HEK293 (cell line): ENCODE results near the gene SSBP3.

Source experiments
- CTCF ChIA-PET: fragments of 350-600 bp; formaldehyde crosslinking; extraction: SDS; loops from one replicate; lab custom pipeline; 2021; ENCODE audit warnings: antibody characterized with exemption; lab: Yijun Ruan, JAX
- POLR2A ChIA-PET: fragments of 300-600 bp; formaldehyde crosslinking; extraction: SDS; loops from one replicate; lab custom pipeline; 2020; ENCODE audit warnings: antibody characterized with exemption, inconsistent platforms; lab: Yijun Ruan, JAX
- H3K27ac ChIP-seq: fragments of 200-500 bp; sonication (Bioruptor generic); 2 replicates; pipeline ENCODE4 v1.5.1; 2014; ENCODE audit warnings: low read depth, low read length, control low read depth, inconsistent platforms; ENCODE audit errors: extremely low read depth
- H3K36me3 ChIP-seq, 2 experiments: fragments of 200-500 bp in 1 of 2; sonication (Bioruptor generic) in 1 of 2; 1 replicate in 1 of 2; 2 replicates in 1 of 2; pipeline ENCODE4 v1.5.1; 2014 to 2017; ENCODE audit warnings: inconsistent platforms in 2 of 2, low read length in 2 of 2; ENCODE audit not compliant: control insufficient read depth in 2 of 2, insufficient read depth in 1 of 2
- H3K4me1 ChIP-seq: fragments of 200-500 bp; sonication (Bioruptor generic); 2 replicates; pipeline ENCODE4 v1.5.1; 2014; ENCODE audit warnings: mild to moderate bottlenecking, low read length, inconsistent platforms; ENCODE audit not compliant: control insufficient read depth, insufficient read depth
- H3K4me3 ChIP-seq: 2 replicates; pipeline ENCODE4 v1.5.1; 2011; ENCODE audit warnings: low read depth, mild to moderate bottlenecking, control low read depth, low read length, moderate library complexity
- H3K9me3 ChIP-seq: fragments of 200-500 bp; sonication (Bioruptor generic); 2 replicates; pipeline ENCODE4 v1.5.1; 2014; ENCODE audit warnings: low read depth, low read length, inconsistent platforms; ENCODE audit not compliant: control insufficient read depth, insufficient read depth
- KLF16 ChIP-seq: fragments of 450-650 bp; formaldehyde crosslinking; IDR thresholded peaks from 2 replicates; pipeline ENCODE4 v1.5.1; 2017; ENCODE audit warnings: missing biosample characterization, missing genetic modification characterization
- OSR2 ChIP-seq: fragments of 450-650 bp; formaldehyde crosslinking; IDR thresholded peaks from 2 replicates; pipeline ENCODE4 v1.5.1; 2016; ENCODE audit warnings: missing biosample characterization, missing genetic modification characterization
- OVOL3 ChIP-seq: fragments of 450-650 bp; formaldehyde crosslinking; IDR thresholded peaks from 2 replicates; pipeline ENCODE4 v1.5.1; 2016; ENCODE audit warnings: missing biosample characterization, missing genetic modification characterization
- TSHZ1 ChIP-seq: fragments of 450-650 bp; formaldehyde crosslinking; IDR thresholded peaks from 2 replicates; pipeline ENCODE4 v1.5.1; 2016; ENCODE audit warnings: missing biosample characterization, missing genetic modification characterization, borderline replicate concordance
- YY2 ChIP-seq: fragments of 450-650 bp; formaldehyde crosslinking; IDR thresholded peaks from 2 replicates; pipeline ENCODE4 v1.5.1; 2016; ENCODE audit warnings: missing biosample characterization, missing genetic modification characterization
- ZNF10 ChIP-seq: fragments of 450-650 bp; formaldehyde crosslinking; IDR thresholded peaks from 2 replicates; pipeline ENCODE4 v1.5.1; 2017; ENCODE audit warnings: missing biosample characterization, missing genetic modification characterization
- ZNF114 ChIP-seq: fragments of 450-650 bp; formaldehyde crosslinking; IDR thresholded peaks from 2 replicates; pipeline ENCODE4 v1.5.0; 2017; ENCODE audit warnings: missing biosample characterization, missing genetic modification characterization
- ZNF140 ChIP-seq: fragments of 450-650 bp; formaldehyde crosslinking; IDR thresholded peaks from 2 replicates; pipeline ENCODE4 v1.5.1; 2016; ENCODE audit warnings: missing biosample characterization, missing genetic modification characterization
- ZNF157 ChIP-seq: fragments of 450-650 bp; formaldehyde crosslinking; IDR thresholded peaks from 2 replicates; pipeline ENCODE4 v1.5.1; 2016; ENCODE audit warnings: missing biosample characterization, missing genetic modification characterization
- ZNF214 ChIP-seq: fragments of 450-650 bp; formaldehyde crosslinking; IDR thresholded peaks from 2 replicates; pipeline ENCODE4 v1.5.1; 2017; ENCODE audit warnings: missing biosample characterization, mild to moderate bottlenecking, missing genetic modification characterization, borderline replicate concordance
- ZNF23 ChIP-seq: fragments of 450-650 bp; formaldehyde crosslinking; IDR thresholded peaks from 2 replicates; pipeline ENCODE4 v1.5.1; 2016; ENCODE audit warnings: missing biosample characterization, missing genetic modification characterization, borderline replicate concordance
- ZNF341 ChIP-seq: fragments of 450-650 bp; formaldehyde crosslinking; IDR thresholded peaks from 2 replicates; pipeline ENCODE4; 2016; ENCODE audit warnings: low read depth, missing biosample characterization, missing genetic modification characterization
- ZNF416 ChIP-seq: fragments of 450-650 bp; formaldehyde crosslinking; IDR thresholded peaks from 2 replicates; pipeline ENCODE4 v1.5.1; 2016; ENCODE audit warnings: missing biosample characterization, missing genetic modification characterization
- ZNF530 ChIP-seq: fragments of 450-650 bp; formaldehyde crosslinking; IDR thresholded peaks from 2 replicates; pipeline ENCODE4 v1.5.1; 2016; ENCODE audit warnings: low read depth, missing biosample characterization, missing genetic modification characterization
- ZNF585B ChIP-seq: fragments of 450-650 bp; formaldehyde crosslinking; IDR thresholded peaks from 2 replicates; pipeline ENCODE4 v1.5.1; 2016; ENCODE audit warnings: missing biosample characterization, missing genetic modification characterization
- ZNF660 ChIP-seq: fragments of 450-650 bp; IDR thresholded peaks from 2 replicates; pipeline ENCODE4 v1.5.1; 2018; ENCODE audit warnings: missing biosample characterization, mild to moderate bottlenecking, missing genetic modification characterization
- TF ChIP-seq, protein P1 (sequence below): fragments of 450-650 bp; formaldehyde crosslinking; IDR thresholded peaks from 2 replicates; pipeline ENCODE4 v1.5.1; 2016; ENCODE audit warnings: missing biosample characterization, missing genetic modification characterization

The SSBP3 gene

GRCh38 chr1:54380290-54380882, 25.8 kb downstream of the SSBP3 start:
- Histone ChIP-seq H3K9me3 (no peaks in the 10 kb centered on the region), H3K4me3 (no peak overlapping the region), H3K4me1 (peaks cover 15% of the 10 kb centered on the region; the same call in 1 of the 2 replicates), H3K36me3 (peaks cover 0 to 10% of the 10 kb centered on the region in 2 experiments; a peak in 2 of 3 replicates), H3K27ac (no peak overlapping the region)
- ChIA-PET CTCF (no interaction called here), POLR2A (no interaction called here)
- no peak for TF ChIP-seq ZNF23 (tag by site-specific recombination)
- TF ChIP-seq OVOL3 (tag by site-specific recombination), result no peak
- no peak for TF ChIP-seq ZNF140 (tag by site-specific recombination)
- no peak for TF ChIP-seq OSR2
- no peak for TF ChIP-seq YY2 (tag by site-specific recombination)
- no peak for TF ChIP-seq ZNF10 (tag by site-specific recombination)
- TF ChIP-seq KLF16, result no peak
- no peak for TF ChIP-seq ZNF530 (tag by site-specific recombination)
- TF ChIP-seq, protein P1, sequence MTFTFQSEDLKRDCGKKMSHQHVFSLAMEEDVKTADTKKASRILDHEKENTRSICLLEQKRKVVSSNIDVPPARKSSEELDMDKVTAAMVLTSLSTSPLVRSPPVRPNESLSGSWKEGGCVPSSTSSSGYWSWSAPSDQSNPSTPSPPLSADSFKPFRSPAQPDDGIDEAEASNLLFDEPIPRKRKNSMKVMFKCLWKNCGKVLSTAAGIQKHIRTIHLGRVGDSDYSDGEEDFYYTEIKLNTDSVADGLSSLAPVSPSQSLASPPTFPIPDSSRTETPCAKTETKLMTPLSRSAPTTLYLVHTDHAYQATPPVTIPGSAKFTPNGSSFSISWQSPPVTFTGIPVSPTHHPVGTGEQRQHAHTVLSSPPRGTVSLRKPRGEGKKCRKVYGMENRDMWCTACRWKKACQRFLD (tag by site-specific recombination), result no peak
- TF ChIP-seq ZNF585B, result no peak
- no peak for TF ChIP-seq TSHZ1 (tag by site-specific recombination)
- TF ChIP-seq ZNF114 (tag by site-specific recombination), result no peak
- TF ChIP-seq ZNF214 (tag by site-specific recombination), result no peak

DNA sequence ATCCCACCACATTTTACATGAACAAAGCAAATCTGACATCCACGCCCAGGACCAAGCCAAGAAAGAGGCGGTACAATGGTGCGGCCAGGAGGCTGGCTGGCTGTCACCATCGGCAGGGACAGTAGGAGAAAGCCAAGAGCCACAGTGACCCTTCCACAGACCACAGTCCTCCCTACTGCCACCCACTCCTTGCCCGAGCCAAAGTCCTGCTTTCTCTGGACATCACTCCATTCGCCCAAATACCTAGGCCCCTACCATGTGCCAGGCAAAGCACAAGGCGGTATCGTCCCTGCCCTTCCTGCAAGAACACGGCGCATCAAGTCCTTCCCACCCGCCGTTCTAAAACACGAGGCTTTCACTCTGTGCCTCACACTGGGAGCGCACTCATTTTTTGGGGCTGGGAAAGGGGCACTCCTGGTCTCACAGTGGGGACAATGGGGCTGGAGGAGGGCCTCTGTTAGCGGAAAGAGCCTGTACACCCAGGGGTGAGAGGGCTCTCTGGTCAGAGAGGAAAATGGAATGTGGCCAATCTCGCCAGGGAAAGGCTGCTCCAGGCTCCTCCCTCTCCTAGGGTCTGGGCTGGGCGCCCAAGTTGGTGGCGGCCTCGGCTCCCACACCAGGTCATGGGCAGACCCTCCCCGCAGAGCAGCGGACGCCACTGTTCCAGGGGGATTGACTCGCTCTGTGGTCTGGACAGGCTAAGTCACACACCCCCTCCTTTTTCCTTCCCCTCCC, 26.5 kb downstream of the SSBP3 start:
- CTCF ChIA-PET, result no interaction called here
- peaks cover 0 to 10% of the 10 kb centered on the region in 2 experiments; a peak in 2 of 3 replicates for H3K36me3 ChIP-seq
- no peak for TF ChIP-seq ZNF416
- no peak for TF ChIP-seq ZNF660 (tag by site-specific recombination)
- no peak for TF ChIP-seq ZNF157
- TF ChIP-seq ZNF341 (tag by site-specific recombination), result peak; percentile 49; the same call in 1 of the 2 replicates
- TF ChIP-seq, all 188 proteins: peak for 1
- Histone ChIP-seq H3K9me3 (no peaks in the 10 kb centered on the region), H3K27ac (no peak overlapping the region), H3K4me1 (peaks cover 12% of the 10 kb centered on the region; the same call in 1 of the 2 replicates), H3K4me3 (no peak overlapping the region)
- POLR2A ChIA-PET, result no interaction called here
